HEK293T (cell line): ENCODE results near the gene HAO2.

Experiments used
- CTCF ChIA-PET: fragments of 350-600 bp; formaldehyde crosslinking; extraction: SDS; loops from one replicate; lab custom pipeline; 2021; ENCODE audit warnings: antibody characterized with exemption, inconsistent platforms; lab: Yijun Ruan, JAX
- POLR2A ChIA-PET: fragments of 350-600 bp; formaldehyde crosslinking; extraction: SDS; loops from one replicate; lab custom pipeline; 2020; ENCODE audit warnings: antibody characterized with exemption, inconsistent platforms; lab: Yijun Ruan, JAX
- DNase-seq: peaks from one replicate; pipeline ENCODE4 v3.0.0; 2012; ENCODE audit warnings: mixed read lengths; ENCODE audit errors: extremely low spot score
- ARNT ChIP-seq: fragments of 450-650 bp; IDR thresholded peaks from 2 replicates; pipeline ENCODE4 v1.6.1; 2017; ENCODE audit warnings: mild to moderate bottlenecking
- BHLHE40 ChIP-seq: fragments of 450-650 bp; IDR thresholded peaks from 2 replicates; pipeline ENCODE4 v1.6.1; 2016; ENCODE audit warnings: mild to moderate bottlenecking, moderate library complexity, borderline replicate concordance
- CTBP1 ChIP-seq: fragments of 450-650 bp; IDR thresholded peaks from 2 replicates; pipeline ENCODE4 v1.6.1; 2016; ENCODE audit warnings: borderline replicate concordance
- ELF4 ChIP-seq: fragments of 450-650 bp; IDR thresholded peaks from 2 replicates; pipeline ENCODE4 v1.6.1; 2017; ENCODE audit warnings: antibody characterized with exemption
- FOXA1 ChIP-seq: fragments of 450-650 bp; IDR thresholded peaks from 2 replicates; pipeline ENCODE4 v1.6.1; 2016; ENCODE audit warnings: mild to moderate bottlenecking
- FOXK2 ChIP-seq: fragments of 450-650 bp; IDR thresholded peaks from 2 replicates; pipeline ENCODE4 v1.6.1; 2016; ENCODE audit warnings: mild to moderate bottlenecking
- FOXM1 ChIP-seq: fragments of 450-650 bp; IDR thresholded peaks from 2 replicates; pipeline ENCODE4 v1.6.1; 2017; ENCODE audit warnings: mild to moderate bottlenecking, borderline replicate concordance
- HDGF ChIP-seq: fragments of 450-650 bp; IDR thresholded peaks from 2 replicates; pipeline ENCODE4 v1.6.1; 2017; ENCODE audit warnings: antibody characterized with exemption, borderline replicate concordance
- L3MBTL2 ChIP-seq: fragments of 450-650 bp; conservative IDR thresholded peaks from 2 replicates; pipeline ENCODE4 v1.6.1; 2016; ENCODE audit warnings: mild to moderate bottlenecking
- LEF1 ChIP-seq: fragments of 450-650 bp; IDR thresholded peaks from 2 replicates; pipeline ENCODE4 v1.6.1; 2017; ENCODE audit warnings: mild to moderate bottlenecking, borderline replicate concordance
- NFRKB ChIP-seq: fragments of 450-650 bp; IDR thresholded peaks from 2 replicates; pipeline ENCODE4 v1.6.1; 2016; ENCODE audit warnings: mild to moderate bottlenecking, moderate library complexity
- SP1 ChIP-seq: fragments of 450-650 bp; IDR thresholded peaks from 2 replicates; pipeline ENCODE4 v1.6.1; 2017
- SUZ12 ChIP-seq: fragments of 450-650 bp; IDR thresholded peaks from 2 replicates; pipeline ENCODE4 v1.6.1; 2016; ENCODE audit warnings: mild to moderate bottlenecking
- TARDBP ChIP-seq: fragments of 450-650 bp; IDR thresholded peaks from 2 replicates; pipeline ENCODE4 v1.6.1; 2016
- ZNF384 ChIP-seq: fragments of 450-650 bp; IDR thresholded peaks from 2 replicates; pipeline ENCODE4 v1.6.1; 2016
- TF ChIP-seq, protein P1 (sequence below): fragments of 450-650 bp; IDR thresholded peaks from 2 replicates; pipeline ENCODE4 v1.6.1; 2016

The HAO2 gene

DNA sequence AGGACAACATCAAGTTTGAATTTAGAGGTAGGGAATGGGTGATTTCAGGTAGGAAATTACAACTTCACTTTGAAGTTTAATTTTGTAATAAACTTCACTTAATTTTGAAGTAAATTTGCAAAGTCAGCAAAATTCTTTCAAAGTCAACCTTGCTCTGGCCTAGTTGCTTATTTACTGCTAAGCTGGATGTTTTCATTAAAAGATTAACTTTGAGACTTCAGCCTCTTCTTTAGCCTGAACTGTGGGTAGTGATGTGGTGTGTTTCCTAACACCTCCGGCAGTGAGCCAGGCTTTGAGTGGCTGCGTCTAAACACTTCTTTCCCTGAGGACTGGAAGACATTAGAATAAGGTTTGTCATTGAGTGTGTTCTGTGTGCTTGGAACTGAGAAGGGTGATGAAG is at the start of gene HAO2:
TSS of gene HAO2 (plus strand) at position 232 of the 400 bp plus-strand sequence. CDS start 12,301 bp downstream, outside the sequence.
- TF ChIP-seq, protein P1, sequence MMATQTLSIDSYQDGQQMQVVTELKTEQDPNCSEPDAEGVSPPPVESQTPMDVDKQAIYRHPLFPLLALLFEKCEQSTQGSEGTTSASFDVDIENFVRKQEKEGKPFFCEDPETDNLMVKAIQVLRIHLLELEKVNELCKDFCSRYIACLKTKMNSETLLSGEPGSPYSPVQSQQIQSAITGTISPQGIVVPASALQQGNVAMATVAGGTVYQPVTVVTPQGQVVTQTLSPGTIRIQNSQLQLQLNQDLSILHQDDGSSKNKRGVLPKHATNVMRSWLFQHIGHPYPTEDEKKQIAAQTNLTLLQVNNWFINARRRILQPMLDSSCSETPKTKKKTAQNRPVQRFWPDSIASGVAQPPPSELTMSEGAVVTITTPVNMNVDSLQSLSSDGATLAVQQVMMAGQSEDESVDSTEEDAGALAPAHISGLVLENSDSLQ, result no peak
- TF ChIP-seq NFRKB (no peak), HDGF (no peak), SP1 (no peak), TARDBP (no peak), LEF1 (no peak), SUZ12 (no peak), ARNT (no peak), ELF4 (no peak), L3MBTL2 (no peak), CTBP1 (no peak), BHLHE40 (no peak), FOXA1 (no peak), ZNF384 (no peak), FOXK2 (no peak), FOXM1 (no peak)
- POLR2A ChIA-PET, result no interaction called here
- CTCF ChIA-PET, result interaction anchor here (2.5 kb wide), 1 partner anchor 93 kb away, joined by 11 read pairs; no protein-coding TSS in a partner anchor

DNA sequence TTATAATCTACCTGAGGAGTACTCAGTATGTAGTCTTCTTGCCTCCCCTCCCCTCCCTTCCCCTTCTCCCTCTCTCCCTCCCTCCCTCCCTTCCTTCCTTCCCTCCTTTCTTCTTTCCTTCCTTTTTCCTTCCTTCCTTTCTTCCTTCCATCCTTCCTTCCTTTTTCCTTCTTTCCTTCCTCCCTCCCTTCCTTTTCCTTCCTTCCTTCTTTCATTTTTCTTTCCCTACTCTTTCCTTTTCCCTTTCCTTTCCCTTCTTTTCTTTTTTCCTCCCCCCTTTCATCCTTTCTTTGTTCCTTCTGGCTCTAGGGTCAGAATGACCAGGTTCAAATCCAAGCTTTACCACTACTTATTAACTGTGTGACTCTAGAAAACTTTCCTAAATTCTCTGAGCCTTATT is 48.5 kb upstream of the HAO2 start:
- no peak for TF ChIP-seq SP1
- TF ChIP-seq FOXK2, result no peak
- TF ChIP-seq BHLHE40, result no peak
- no peak for TF ChIP-seq FOXM1
- no peak for TF ChIP-seq SUZ12
- TF ChIP-seq TARDBP, result no peak
- no peak for TF ChIP-seq FOXA1
- TF ChIP-seq, protein P1, result no peak
- TF ChIP-seq HDGF, result no peak
- no peak for TF ChIP-seq NFRKB
- no peak for TF ChIP-seq ARNT
- no peak for TF ChIP-seq LEF1
- no peak for DNase-seq
- CTCF ChIA-PET, result no interaction called here
- POLR2A ChIA-PET, result no interaction called here

More for the DNA sequence above, at the start of gene HAO2:
- no peak for DNase-seq

DNA sequence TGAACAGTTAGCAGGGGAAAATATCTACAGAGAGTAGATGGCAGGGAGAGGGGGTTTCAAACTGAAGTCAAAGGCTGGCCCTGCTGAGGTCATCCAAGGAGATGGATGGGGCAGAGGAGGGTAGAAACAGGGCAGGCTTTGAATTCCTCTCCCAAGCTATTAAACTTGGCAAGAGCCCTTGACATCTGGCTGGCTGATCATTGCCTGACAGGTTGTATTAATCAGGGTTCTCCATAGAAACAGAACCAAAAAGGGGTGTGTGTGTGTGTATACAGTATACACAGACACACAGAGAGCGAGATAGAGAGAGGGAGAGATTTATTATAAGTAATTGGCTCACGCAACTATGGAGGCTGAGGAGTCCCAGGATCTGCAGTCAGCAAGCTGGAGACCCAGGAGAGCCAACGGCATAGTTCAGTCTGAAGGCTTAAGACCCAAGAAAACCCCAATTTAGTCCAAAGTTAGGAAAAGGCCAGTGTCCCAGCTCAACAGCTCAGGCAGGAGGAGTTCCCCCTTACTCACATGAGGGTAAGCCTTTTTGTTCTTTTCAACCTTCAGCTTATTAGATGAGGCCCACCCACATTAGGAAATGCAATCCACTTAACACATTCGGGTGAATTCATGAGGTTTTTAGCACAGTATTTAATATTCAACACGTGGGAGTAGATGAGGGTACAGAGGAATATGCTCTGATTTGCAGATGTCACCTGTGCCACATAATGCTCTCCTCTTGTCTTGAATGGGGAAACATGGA is 46.7 kb upstream of the HAO2 start:
- ChIA-PET POLR2A (no interaction called here), CTCF (interaction anchor here (1.2 kb wide), 1 partner anchor 45 kb away, joined by 3 read pairs; no protein-coding TSS in a partner anchor)
- DNase-seq, result no peak
- TF ChIP-seq, protein P1, result no peak
- TF ChIP-seq ZNF384 (no peak), NFRKB (no peak), CTBP1 (no peak), ARNT (no peak), TARDBP (no peak), HDGF (no peak), FOXK2 (no peak), FOXM1 (no peak), SP1 (no peak), BHLHE40 (no peak)

DNA sequence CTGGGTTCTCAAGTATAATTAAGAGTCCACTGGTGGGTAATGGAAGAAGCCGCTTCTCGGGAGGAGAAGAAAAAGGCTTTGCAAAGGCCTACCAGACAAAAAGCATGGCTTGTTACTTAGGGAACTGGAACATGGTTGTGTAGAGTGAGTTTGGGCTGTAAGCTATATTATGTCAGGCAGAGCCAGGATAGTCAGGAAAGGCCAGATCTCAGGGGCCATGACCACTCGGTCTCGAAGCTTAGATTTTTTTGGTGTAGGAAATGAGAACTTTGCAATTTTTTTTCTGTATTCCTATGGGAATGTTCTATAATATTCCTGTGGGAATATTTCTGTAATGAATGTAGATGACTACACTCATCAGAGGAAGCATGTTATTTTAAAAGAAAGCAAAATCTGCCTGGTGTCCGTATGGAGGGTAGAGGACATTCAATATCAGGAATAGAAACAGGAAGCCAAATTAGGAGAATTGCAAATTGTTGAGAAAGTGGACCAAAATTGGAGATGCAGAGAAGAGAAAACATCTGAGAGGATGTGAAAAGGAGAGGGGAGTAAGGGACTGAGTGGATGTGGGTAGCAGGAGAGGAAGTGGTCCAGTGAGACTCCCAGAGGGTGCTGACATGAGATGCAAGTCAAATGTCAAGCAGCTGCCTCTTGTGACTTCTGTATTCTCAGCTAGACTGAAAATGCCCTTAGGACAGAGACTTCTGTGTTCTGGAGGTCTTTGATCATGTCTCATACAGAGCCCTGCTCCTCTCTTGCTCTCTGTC is 45.2 kb upstream of the HAO2 start:
- POLR2A ChIA-PET, result no interaction called here

GRCh38 chr1:119324198-119324597 is 44.4 kb upstream of the HAO2 start:
- TF ChIP-seq BHLHE40, result no peak
- no peak for TF ChIP-seq LEF1
- TF ChIP-seq SP1, result no peak
- TF ChIP-seq CTBP1, result no peak
- no peak for TF ChIP-seq TARDBP
- TF ChIP-seq NFRKB, result no peak
- TF ChIP-seq, protein P1, result no peak
- no peak for TF ChIP-seq SUZ12
- TF ChIP-seq FOXA1, result no peak
- ChIA-PET POLR2A (no interaction called here), CTCF (no interaction called here)
- no peak for DNase-seq

More for the DNA sequence above, 45.2 kb upstream of the HAO2 start:
- CTCF ChIA-PET, result no interaction called here
- no peak for DNase-seq
- no peak for TF ChIP-seq LEF1
- TF ChIP-seq ZNF384, result no peak
- TF ChIP-seq FOXK2, result no peak
- TF ChIP-seq HDGF, result no peak
- no peak for TF ChIP-seq SUZ12
- TF ChIP-seq, protein P1, result no peak
- no peak for TF ChIP-seq FOXM1
- no peak for TF ChIP-seq L3MBTL2
- TF ChIP-seq SP1, result no peak
- TF ChIP-seq FOXA1, result no peak
- TF ChIP-seq NFRKB, result no peak
- TF ChIP-seq CTBP1, result no peak
- TF ChIP-seq ELF4, result no peak
- no peak for TF ChIP-seq ARNT
- no peak for TF ChIP-seq BHLHE40
- TF ChIP-seq TARDBP, result no peak
